ENCODE data around the gene IL1RL2.

Gene IL1RL2

DNA sequence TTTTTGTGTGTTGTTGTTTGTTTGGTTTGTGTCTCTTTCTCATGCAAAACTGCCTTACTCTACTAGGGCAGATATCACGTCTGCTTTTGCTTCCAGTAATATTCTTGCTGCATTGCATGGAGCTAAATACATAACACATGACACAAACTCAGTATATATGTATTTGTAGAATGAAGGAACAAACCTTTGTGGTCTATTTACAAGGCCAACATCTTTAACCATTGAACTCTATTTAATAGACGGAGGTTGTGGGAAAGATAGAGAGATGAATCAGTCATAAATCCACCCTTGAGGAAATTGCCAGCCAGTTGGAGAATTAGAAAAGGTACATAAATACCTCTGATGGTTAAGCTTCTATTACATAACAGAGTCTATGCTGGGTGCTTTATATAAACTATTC is 98.5 kb downstream of the IL1RL2 start:
- DNase-seq: no peak

DNA sequence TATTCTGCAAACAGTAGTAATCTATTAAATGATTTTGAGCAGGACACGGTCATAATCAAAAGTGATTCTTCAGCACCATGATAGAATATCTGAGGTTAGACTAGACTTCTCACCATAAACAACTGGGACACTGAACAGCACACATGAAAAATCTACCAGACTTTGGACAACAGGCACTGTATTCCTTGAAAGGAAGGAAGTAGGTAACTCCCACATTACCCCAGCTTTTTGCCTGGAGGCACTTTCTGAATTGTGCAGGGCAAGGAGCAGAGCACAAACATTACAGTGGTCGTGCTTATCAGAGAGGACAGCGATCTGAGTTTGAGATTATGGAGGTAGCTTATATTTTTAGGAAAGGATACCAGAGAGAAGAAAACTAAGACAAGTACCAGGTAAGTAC is 99.2 kb downstream of the IL1RL2 start:
- no peak for DNase-seq
- TF ChIP-seq POLR2A (IDR thresholded peaks at IDR 0.05; ENCODE audit: low read length) (no peak), GATA1 (IDR thresholded peaks at IDR 0.05; ENCODE audit: low read depth, low read length) (no peak)

More for the DNA sequence above, 98.5 kb downstream of the IL1RL2 start:
- TF ChIP-seq POLR2A (IDR thresholded peaks at IDR 0.05; ENCODE audit: low read length) (no peak), GATA1 (IDR thresholded peaks at IDR 0.05; ENCODE audit: low read depth, low read length) (no peak)

DNA sequence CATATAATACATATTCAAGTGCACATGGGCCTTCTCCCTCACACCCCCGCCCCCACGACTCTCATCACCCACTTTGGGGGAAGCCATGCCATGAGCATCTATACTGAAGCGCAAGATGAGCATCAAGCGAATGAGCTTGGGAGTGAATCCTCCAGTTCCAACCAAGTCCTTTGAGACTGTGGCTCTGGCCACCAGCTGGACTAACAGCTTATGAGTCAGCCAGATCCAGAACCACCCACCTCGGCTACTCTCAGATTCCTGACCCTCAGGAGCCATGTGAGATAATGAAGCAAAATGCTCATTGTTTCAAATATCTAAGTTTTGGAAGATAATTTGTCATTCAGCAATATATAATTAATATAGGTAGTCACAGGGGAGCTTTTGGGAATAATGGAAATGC is 102.3 kb downstream of the IL1RL2 start:
- DNase-seq: no peak
- TF ChIP-seq POLR2A (IDR thresholded peaks at IDR 0.05; ENCODE audit: low read length): no peak
- TF ChIP-seq GATA1 (IDR thresholded peaks at IDR 0.05; ENCODE audit: low read depth, low read length): no peak
